DND-41 (cell line): ENCODE data around the gene SLC9A2.

Experiments
- ATAC-seq: fragments of 200-7000 bp; cut with Tn5 transposase; 3 replicates; pipeline ENCODE4 v1.9.1; 2021; ENCODE audit warnings: low read depth; ENCODE audit not compliant: insufficient read depth
- DNase-seq: peaks from one replicate; pipeline ENCODE4 v3.0.0-alpha.2; 2020
- H2AFZ ChIP-seq: 2 replicates; pipeline ENCODE4 v1.6.0; 2012; ENCODE audit warnings: low read depth, low read length
- H3K27ac ChIP-seq: 2 replicates; pipeline ENCODE4 v1.5.1; 2012; ENCODE audit warnings: low read length, inconsistent platforms
- H3K27me3 ChIP-seq: fragments of 200-600 bp; sonication (generic); 2 replicates; pipeline ENCODE4 v1.6.0; 2012; ENCODE audit warnings: low read length, mild to moderate bottlenecking, inconsistent platforms; ENCODE audit not compliant: insufficient read depth, poor library complexity
- H3K36me3 ChIP-seq: 2 replicates; pipeline ENCODE4 v1.5.1; 2012; ENCODE audit warnings: low read length, inconsistent platforms; ENCODE audit not compliant: insufficient read depth
- H3K4me1 ChIP-seq: 2 replicates; pipeline ENCODE4 v1.5.1; 2012; ENCODE audit warnings: mild to moderate bottlenecking, low read length; ENCODE audit not compliant: insufficient read depth
- H3K4me2 ChIP-seq: 2 replicates; pipeline ENCODE4 v1.6.0; 2012; ENCODE audit warnings: mild to moderate bottlenecking, moderate library complexity, low read length, inconsistent platforms; ENCODE audit not compliant: insufficient read depth
- H3K4me3 ChIP-seq, 2 experiments: fragments of 200-600 bp in 1 of 2; shearing (Covaris generic) in 1 of 2; 2 replicates each; pipeline ENCODE4 v1.5.1; 2012 to 2016; ENCODE audit warnings: inconsistent platforms in 2 of 2, low read length in 2 of 2, mild to moderate bottlenecking in 2 of 2, low read depth in 1 of 2, moderate library complexity in 1 of 2
- H3K79me2 ChIP-seq: 2 replicates; pipeline ENCODE4 v1.6.0; 2012; ENCODE audit warnings: low read length, inconsistent platforms; ENCODE audit not compliant: insufficient read depth
- H3K9ac ChIP-seq: 2 replicates; pipeline ENCODE4 v1.6.0; 2012; ENCODE audit warnings: low read depth, mild to moderate bottlenecking, inconsistent platforms, low read length, moderate library complexity
- H3K9me3 ChIP-seq: 2 replicates; pipeline ENCODE4 v1.5.1; 2012; ENCODE audit warnings: low read length, moderate library complexity, mild to moderate bottlenecking, inconsistent platforms; ENCODE audit not compliant: insufficient read depth, severe bottlenecking
- H4K20me1 ChIP-seq: 2 replicates; pipeline ENCODE4 v1.6.0; 2012; ENCODE audit warnings: low read length; ENCODE audit not compliant: insufficient read depth
- CTCF ChIP-seq: IDR thresholded peaks from 2 replicates; pipeline ENCODE4 v1.5.1; 2012; ENCODE audit warnings: borderline replicate concordance, low read length, moderate library complexity, mild to moderate bottlenecking; ENCODE audit not compliant: poor library complexity, severe bottlenecking; ENCODE audit errors: extremely low read depth
- EZH2 ChIP-seq: IDR thresholded peaks from 3 replicates; pipeline ENCODE4 v1.6.1; 2012; ENCODE audit warnings: borderline replicate concordance, low read depth, mild to moderate bottlenecking, moderate library complexity, low read length, inconsistent platforms; ENCODE audit not compliant: severe bottlenecking

Gene SLC9A2

GRCh38 chr2:102581911-102582310, 37.4 kb upstream of the SLC9A2 start:
- H3K9me3 ChIP-seq = no peaks in the 10 kb centered on the region
- ATAC-seq = no peak
- no peak overlapping the region for H3K27ac ChIP-seq
- H3K4me2 ChIP-seq = peak overlapping the region; percentile 45
- TF ChIP-seq CTCF = no peak
- no peak for TF ChIP-seq EZH2
- DNase-seq = no peak
- H3K79me2 ChIP-seq = no peaks in the 10 kb centered on the region
- H3K4me1 ChIP-seq = peaks cover 4% of the 10 kb centered on the region; the same call in 1 of the 2 replicates
- H4K20me1 ChIP-seq = no peaks in the 10 kb centered on the region
- H3K4me3 ChIP-seq = no peak overlapping the region
- H3K27me3 ChIP-seq = no peaks in the 10 kb centered on the region
- H3K36me3 ChIP-seq = no peaks in the 10 kb centered on the region
- peak overlapping the region; percentile 50 for H2AFZ ChIP-seq
- no peak overlapping the region for H3K9ac ChIP-seq

- DNase-seq (no peak), ATAC-seq (no peak)
- Histone ChIP-seq H3K4me1 (peaks cover 4% of the 10 kb centered on the region; the same call in 1 of the 2 replicates), H2AFZ (no peak overlapping the region), H3K79me2 (no peaks in the 10 kb centered on the region), H3K9me3 (no peaks in the 10 kb centered on the region), H3K36me3 (no peaks in the 10 kb centered on the region), H3K27ac (no peak overlapping the region), H3K4me2 (no peak overlapping the region), H3K4me3 (no peak overlapping the region), H4K20me1 (no peaks in the 10 kb centered on the region), H3K27me3 (no peaks in the 10 kb centered on the region), H3K9ac (no peak overlapping the region)
- TF ChIP-seq EZH2 (no peak), CTCF (no peak)
These were observed 36.5 kb upstream of the SLC9A2 start for GRCh38 chr2:102582845-102583244.

DNA sequence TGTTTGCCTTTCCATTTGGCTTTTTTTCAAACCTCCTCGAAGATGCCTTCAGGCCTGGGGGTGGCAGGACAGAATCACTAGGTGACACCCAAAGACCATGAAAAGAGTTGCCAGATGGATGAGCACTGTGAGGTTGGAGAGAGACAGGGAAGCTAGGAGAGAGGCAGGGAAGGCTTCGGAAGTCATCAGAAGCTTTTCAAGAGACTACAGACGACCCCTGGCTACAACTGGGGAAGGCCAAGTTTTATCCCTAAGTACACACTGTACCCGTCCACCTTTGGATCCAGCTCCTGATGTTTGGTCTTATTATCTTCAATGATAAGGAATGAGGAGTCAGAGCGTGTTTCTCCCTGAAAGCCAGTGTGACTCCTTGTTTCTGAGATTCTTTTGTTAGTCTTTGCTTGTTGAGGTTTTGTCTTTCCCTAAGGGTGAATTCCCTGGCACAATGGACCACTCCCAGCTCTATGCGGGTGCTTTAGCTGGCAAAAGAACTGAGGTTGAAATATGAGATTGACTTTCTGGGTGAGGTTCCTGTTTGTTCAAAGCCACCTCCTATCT, 33.4 kb upstream of the SLC9A2 start:
- Histone ChIP-seq H3K9me3 (no peaks in the 10 kb centered on the region), H3K4me3 (no peak overlapping the region), H3K4me1 (peaks cover 4% of the 10 kb centered on the region; the same call in 1 of the 2 replicates), H3K9ac (no peak overlapping the region), H3K27me3 (no peaks in the 10 kb centered on the region), H3K4me2 (no peak overlapping the region), H4K20me1 (no peaks in the 10 kb centered on the region), H3K27ac (no peak overlapping the region), H3K79me2 (no peaks in the 10 kb centered on the region), H3K36me3 (no peaks in the 10 kb centered on the region), H2AFZ (no peak overlapping the region)
- no peak for ATAC-seq
- TF ChIP-seq CTCF (no peak), EZH2 (no peak)
- DNase-seq = no peak
